PC-9 (cell line): ENCODE data around the gene LAD1.

Experiments used
- CTCF ChIP-seq: fragments of 200-600 bp; sonication (generic); conservative IDR thresholded peaks from 2 replicates; pipeline ENCODE4 v1.6.1; 2017; ENCODE audit warnings: mixed run types, antibody characterized with exemption, mild to moderate bottlenecking, moderate library complexity
- EZH2 ChIP-seq: fragments of 200-600 bp; sonication (generic); IDR thresholded peaks from 2 replicates; pipeline ENCODE4 v1.8.0; 2017; ENCODE audit warnings: antibody characterized with exemption, low read depth

GRCh38 chr1:201393076-201393475 lies 6.0 kb downstream of the LAD1 start:
- TF ChIP-seq CTCF (no peak), EZH2 (no peak)
